Stimulated activated CD4-positive, alpha-beta T cell treated with anti-CD3 and anti-CD28 coated beads, Interleukin-2, amount 100 ng/mL, for 24 hours (primary cell): ENCODE measurements around the gene STAG3.
A peak's percentile ranks its signal among the peaks of the same experiment; 100 is the strongest.
"Not testable (repeated sequence)": the region's sequence is repeated elsewhere in the genome, so short reads cannot be mapped to it uniquely, and the experiment has no call there.

ENCODE experiments used
- DNase-seq, 2 donors: peaks; one replicate each; pipeline ENCODE4 v3.0.0-alpha.2; 2020

Gene STAG3

GRCh38 chr7:100177045-100178001 lies at the start of gene STAG3, which contains the start of gene GPC2:
Gene STAG3, plus strand, starts transcription at chr7:100177918. Its CDS starts 2,639 bp downstream, at chr7:100180557.
Gene GPC2, minus strand, starts transcription at chr7:100177381. Its CDS starts 182 bp downstream, at chr7:100177199.
- DNase-seq: peak; percentile 98 to 99

GRCh38 chr7:100128637-100128963 lies 49.1 kb upstream of the STAG3 start:
- DNase-seq: no peak

GRCh38 chr7:100130220-100130607 lies 47.5 kb upstream of the STAG3 start:
- DNase-seq: not testable (repeated sequence)

GRCh38 chr7:100130608-100131453 lies 46.9 kb upstream of the STAG3 start:
- DNase-seq: peak; percentile 89

GRCh38 chr7:100132126-100132525 lies 45.6 kb upstream of the STAG3 start:
- DNase-seq: no peak

GRCh38 chr7:100132697-100133151 lies 45.0 kb upstream of the STAG3 start:
- DNase-seq: peak; percentile 66 to 68

GRCh38 chr7:100137851-100138760 lies 39.6 kb upstream of the STAG3 start:
- DNase-seq: no peak

GRCh38 chr7:100141555-100141949 lies 36.2 kb upstream of the STAG3 start:
- no peak for DNase-seq

- DNase-seq: no peak
These were observed 35.3 kb upstream of the STAG3 start for GRCh38 chr7:100142461-100142860.

GRCh38 chr7:100146350-100146749 lies 31.4 kb upstream of the STAG3 start:
- not testable (repeated sequence) for DNase-seq

GRCh38 chr7:100147278-100147677 lies 30.4 kb upstream of the STAG3 start:
- no peak for DNase-seq

GRCh38 chr7:100148225-100148558 lies 29.5 kb upstream of the STAG3 start:
- DNase-seq: no peak

GRCh38 chr7:100148559-100149328 lies 29.0 kb upstream of the STAG3 start, which contains the start of gene LAMTOR4:
Gene LAMTOR4, plus strand, starts transcription at chr7:100148918. Its CDS starts 55 bp downstream, at chr7:100148973.
- DNase-seq: peak; percentile 96 to 97

GRCh38 chr7:100152404-100152803 lies 25.3 kb upstream of the STAG3 start:
- no peak for DNase-seq

GRCh38 chr7:100152937-100153666 lies 24.6 kb upstream of the STAG3 start:
- no peak for DNase-seq

- DNase-seq: no peak
These were observed 23.8 kb upstream of the STAG3 start for GRCh38 chr7:100153708-100154535.

GRCh38 chr7:100154651-100155491 lies 22.8 kb upstream of the STAG3 start:
- no peak for DNase-seq

GRCh38 chr7:100155553-100156317 lies 22.0 kb upstream of the STAG3 start:
- DNase-seq: no peak
